ENCODE measurements around the gene DNMT3B. TPM values are rescaled to one million over a fixed set of nuclear protein-coding genes. Genes with fewer than 3 reads are reported as not detected.

The DNMT3B gene
- total RNA-seq, 5 donors from 2014 or later (not counting 1 experiment from before 2014, with no cell fraction given) = 0.56 to 1.7 (median 0.95) TPM

- CTCF ChIA-PET = no interaction called here
- Mint-ChIP-seq H3K4me1 (peaks cover 20 to 32% (median 23%) of the 10 kb centered on the region in 3 donors), H3K36me3 (peaks cover 38% of the 10 kb centered on the region), H3K4me3 (no peak overlapping the region), H3K27me3 (no peaks in the 10 kb centered on the region), H3K9me3 (no peaks in the 10 kb centered on the region), H3K27ac (peak overlapping the region; percentile 39 to 74)
- WGBS (ENCODE audit: insufficient coverage) = 75% methylated on average over 1 of the region's 2 CpGs
- H3K9me3 ChIP-seq = no peaks in the 10 kb centered on the region
- no peak overlapping the region for H3K27ac ChIP-seq (ENCODE audit: low read length)
- H3K27me3 ChIP-seq (replicated peaks in 1 of 2; ENCODE audit: control insufficient read depth in 2 of 2, extremely low read depth in 1 of 2, insufficient read depth in 2 of 2, low read length in 1 of 2) = no peaks in the 10 kb centered on the region
- no peak overlapping the region for H3K4me3 ChIP-seq (ENCODE audit: control insufficient read depth in 1 of 2, extremely low read depth in 1 of 2, low read length in 1 of 2)
- ATAC-seq (replicated peaks in 1 of 4) = no peak
- POLR2A ChIA-PET = interaction anchor here in 1 of 2 donors (0.6 kb wide), 1 partner anchor 11 kb away, joined by 5 read pairs; no protein-coding TSS in a partner anchor
- H3K4me1 ChIP-seq (ENCODE audit: control insufficient read depth in 1 of 2, extremely low read depth in 1 of 2, insufficient read depth in 2 of 2, low read length in 2 of 2) = no peaks in the 10 kb centered on the region
- no peak for DNase-seq
- H3K36me3 ChIP-seq (ENCODE audit: control insufficient read depth in 2 of 2, extremely low read depth in 1 of 2, insufficient read depth in 1 of 2, low read length in 1 of 2) = peaks cover 0 to 18% of the 10 kb centered on the region in 2 donors
Measured at GRCh38 chr20:32858189-32858588, 96.0 kb downstream of the DNMT3B start.

Other genes starting within 250 kb of the DNMT3B start
- gene NOL4L, start 177.1 kb upstream of the DNMT3B start, total RNA-seq = 10 to 100 TPM; 63.5 to 88.8 (median 74.4) TPM
- under 1 TPM; 0.13 to 0.96 (median 0.23) TPM for gene C20orf203, start 88.4 kb upstream of the DNMT3B start, total RNA-seq
- gene COMMD7, start 18.9 kb upstream of the DNMT3B start, total RNA-seq = 10 to 100 TPM; 35.5 to 48.1 (median 37.4) TPM
- 100 to 1,000 TPM in 1 of 5 donors, 10 to 100 TPM in 4; 67.9 to 104 (median 77.8) TPM for gene MAPRE1, start 57.6 kb downstream of the DNMT3B start, total RNA-seq
- gene EFCAB8, start 96.5 kb downstream of the DNMT3B start, total RNA-seq = 1 to 10 TPM in 4 of 5 donors, under 1 TPM in 1; 0.80 to 1.5 (median 1.2) TPM
- not detected for gene SUN5, start 242.0 kb downstream of the DNMT3B start, total RNA-seq
- under 1 TPM in 3 of 5 donors, not detected in 2; 0.16 to 0.29 (median 0.22) TPM for gene BPIFB2, start 245.3 kb downstream of the DNMT3B start, total RNA-seq

Data from T-cell (primary cell).